Activated CD4-positive, alpha-beta memory T cell treated with anti-CD3 and anti-CD28 coated beads for 36 hours (primary cell): ENCODE measurements around the gene FAM81A. TPM values are rescaled to one million over a fixed set of nuclear protein-coding genes. Genes with fewer than 3 reads are reported as not detected.

Experiments used
- CTCF ChIA-PET: fragments of 350-600 bp; sonication (Branson Sonifier 250); formaldehyde crosslinking; loops from one replicate; lab custom pipeline; 2021; ENCODE audit warnings: antibody characterized with exemption, inconsistent platforms; lab: Charles Lee
- POLR2A ChIA-PET: fragments of 350-600 bp; sonication (Branson Sonifier 250); formaldehyde crosslinking; loops from one replicate; lab custom pipeline; 2021; ENCODE audit warnings: antibody characterized with exemption; lab: Charles Lee
- DNase-seq: peaks from one replicate; pipeline ENCODE4 v3.0.0-alpha.2; 2020
- H3K27ac Mint-ChIP-seq: one replicate; pipeline ENCODE4 v1.8.0; 2021; ENCODE audit warnings: mixed read lengths
- H3K27me3 Mint-ChIP-seq: one replicate; pipeline ENCODE4 v1.8.0; 2021; ENCODE audit warnings: mixed read lengths
- H3K36me3 Mint-ChIP-seq: one replicate; pipeline ENCODE4 v1.8.0; 2021; ENCODE audit warnings: mixed read lengths
- H3K4me1 Mint-ChIP-seq: one replicate; pipeline ENCODE4 v1.8.0; 2021; ENCODE audit warnings: low read depth, mixed read lengths
- H3K4me3 Mint-ChIP-seq: one replicate; pipeline ENCODE4 v1.8.0; 2021; ENCODE audit warnings: mild to moderate bottlenecking, mixed read lengths
- H3K9me3 Mint-ChIP-seq: one replicate; pipeline ENCODE4 v1.8.0; 2021; ENCODE audit warnings: mixed read lengths
- intact Hi-C: fragments of 100-400 bp; cut with micrococcal nuclease; formaldehyde crosslinking; loops from one replicate; pipeline ENCODE4 v1.15.1; 2023
- total RNA-seq, 2 experiments: library from RNA; stranded (reverse); gene quantifications; one replicate each; pipeline ENCODE4 v1.2.3, GENCODE V29; 2021

FAM81A gene
- total RNA-seq, 2 experiments from 2014 or later = not detected

- Mint-ChIP-seq H3K36me3 (no peaks in the 10 kb centered on the region), H3K4me1 (no peaks in the 10 kb centered on the region), H3K27ac (no peak overlapping the region), H3K4me3 (no peak overlapping the region), H3K9me3 (no peaks in the 10 kb centered on the region), H3K27me3 (no peaks in the 10 kb centered on the region)
- intact Hi-C loops = no loop called here
- POLR2A ChIA-PET = no interaction called here
- no peak for DNase-seq
- CTCF ChIA-PET = no interaction called here
Observed at GRCh38 chr15:59570315-59570714, 132.3 kb downstream of the FAM81A start.

- Mint-ChIP-seq H3K9me3 (no peaks in the 10 kb centered on the region), H3K27me3 (no peaks in the 10 kb centered on the region), H3K4me3 (no peak overlapping the region), H3K36me3 (no peaks in the 10 kb centered on the region), H3K4me1 (no peaks in the 10 kb centered on the region), H3K27ac (no peak overlapping the region)
- CTCF ChIA-PET = no interaction called here
- intact Hi-C loops = no loop called here
- POLR2A ChIA-PET = no interaction called here
- no peak for DNase-seq
Observed at GRCh38 chr15:59571606-59572005, 133.6 kb downstream of the FAM81A start.

Other genes with a start within 250 kb of the FAM81A start
- not detected for gene LDHAL6B, start 231.3 kb upstream of the FAM81A start, total RNA-seq
- gene MYO1E, start 65.3 kb upstream of the FAM81A start, total RNA-seq = 1 to 10 TPM; 5.1 to 5.8 TPM
- not detected for gene GCNT3, start 173.6 kb downstream of the FAM81A start, total RNA-seq
- gene GTF2A2, start 219.3 kb downstream of the FAM81A start, total RNA-seq = 100 to 1,000 TPM; 165 to 167 TPM